Ishikawa (cell line): ENCODE measurements around the gene MAPK11.

Source experiments
- CREB1 ChIP-seq: IDR thresholded peaks from 2 replicates; pipeline ENCODE4 v1.6.1; 2012; ENCODE audit warnings: low read depth
- EP300 ChIP-seq: IDR thresholded peaks from 2 replicates; pipeline ENCODE4 v1.6.1; 2012; ENCODE audit warnings: borderline replicate concordance
- RAD21 ChIP-seq: IDR thresholded peaks from 2 replicates; pipeline ENCODE4 v1.6.1; 2012; ENCODE audit warnings: low read depth
- TF ChIP-seq, protein P1 (sequence below): IDR thresholded peaks from 2 replicates; pipeline ENCODE4 v1.6.1; 2012; ENCODE audit warnings: low read depth, mild to moderate bottlenecking
- TF ChIP-seq, protein P2 (sequence below): IDR thresholded peaks from 2 replicates; pipeline ENCODE4 v1.6.1; 2012

DNA sequence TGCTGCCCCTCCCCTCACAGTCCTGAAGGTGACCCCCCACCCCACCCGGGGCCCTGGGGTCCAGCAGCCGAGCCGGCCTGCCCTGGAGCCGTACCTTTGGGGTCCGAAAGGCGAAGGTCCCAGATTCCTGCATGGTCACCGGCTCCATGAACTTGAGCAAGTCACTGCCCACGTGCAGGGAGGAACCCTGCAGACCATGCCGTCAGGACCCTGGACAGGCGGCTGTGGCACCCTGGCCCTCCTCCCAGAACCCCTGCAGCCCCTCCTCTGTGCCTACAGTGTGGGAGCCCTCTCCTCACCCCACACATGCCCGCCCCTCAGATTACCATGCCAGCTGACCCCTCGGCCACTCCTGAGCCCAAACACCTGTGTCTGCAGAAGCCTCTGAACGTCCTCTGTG, 14.3 kb upstream of the MAPK11 start:
- no peak for TF ChIP-seq CREB1
- TF ChIP-seq, protein P1, sequence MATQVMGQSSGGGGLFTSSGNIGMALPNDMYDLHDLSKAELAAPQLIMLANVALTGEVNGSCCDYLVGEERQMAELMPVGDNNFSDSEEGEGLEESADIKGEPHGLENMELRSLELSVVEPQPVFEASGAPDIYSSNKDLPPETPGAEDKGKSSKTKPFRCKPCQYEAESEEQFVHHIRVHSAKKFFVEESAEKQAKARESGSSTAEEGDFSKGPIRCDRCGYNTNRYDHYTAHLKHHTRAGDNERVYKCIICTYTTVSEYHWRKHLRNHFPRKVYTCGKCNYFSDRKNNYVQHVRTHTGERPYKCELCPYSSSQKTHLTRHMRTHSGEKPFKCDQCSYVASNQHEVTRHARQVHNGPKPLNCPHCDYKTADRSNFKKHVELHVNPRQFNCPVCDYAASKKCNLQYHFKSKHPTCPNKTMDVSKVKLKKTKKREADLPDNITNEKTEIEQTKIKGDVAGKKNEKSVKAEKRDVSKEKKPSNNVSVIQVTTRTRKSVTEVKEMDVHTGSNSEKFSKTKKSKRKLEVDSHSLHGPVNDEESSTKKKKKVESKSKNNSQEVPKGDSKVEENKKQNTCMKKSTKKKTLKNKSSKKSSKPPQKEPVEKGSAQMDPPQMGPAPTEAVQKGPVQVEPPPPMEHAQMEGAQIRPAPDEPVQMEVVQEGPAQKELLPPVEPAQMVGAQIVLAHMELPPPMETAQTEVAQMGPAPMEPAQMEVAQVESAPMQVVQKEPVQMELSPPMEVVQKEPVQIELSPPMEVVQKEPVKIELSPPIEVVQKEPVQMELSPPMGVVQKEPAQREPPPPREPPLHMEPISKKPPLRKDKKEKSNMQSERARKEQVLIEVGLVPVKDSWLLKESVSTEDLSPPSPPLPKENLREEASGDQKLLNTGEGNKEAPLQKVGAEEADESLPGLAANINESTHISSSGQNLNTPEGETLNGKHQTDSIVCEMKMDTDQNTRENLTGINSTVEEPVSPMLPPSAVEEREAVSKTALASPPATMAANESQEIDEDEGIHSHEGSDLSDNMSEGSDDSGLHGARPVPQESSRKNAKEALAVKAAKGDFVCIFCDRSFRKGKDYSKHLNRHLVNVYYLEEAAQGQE, result peak; percentile 54
- TF ChIP-seq, protein P2, sequence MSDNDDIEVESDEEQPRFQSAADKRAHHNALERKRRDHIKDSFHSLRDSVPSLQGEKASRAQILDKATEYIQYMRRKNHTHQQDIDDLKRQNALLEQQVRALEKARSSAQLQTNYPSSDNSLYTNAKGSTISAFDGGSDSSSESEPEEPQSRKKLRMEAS, result no peak
- no peak for TF ChIP-seq EP300
- no peak for TF ChIP-seq RAD21
